Calu3 (cell line): ENCODE data around the gene F12. TPM values are rescaled to one million over a fixed set of nuclear protein-coding genes. Genes with fewer than 3 reads are reported as not detected.

Experiments used
- BruUV-seq: library from RNA; stranded (reverse); fragments of 400-500 nt; replicated peaks from 2 replicates; lab custom pipeline; 2021; lab: Mats Ljungman, UMichigan
- CTCF ChIA-PET: fragments of 300-600 bp; sonication (Branson Sonifier 250); formaldehyde crosslinking; loops from one replicate; lab custom pipeline; 2022; ENCODE audit warnings: antibody characterized with exemption; lab: Charles Lee
- DNase-seq: peaks from one replicate; pipeline ENCODE4 v3.0.0; 2022
- H3K27ac Mint-ChIP-seq: one replicate; pipeline ENCODE4 v1.8.0; 2022; ENCODE audit warnings: mixed read lengths; ENCODE audit not compliant: unreplicated experiment
- H3K27me3 Mint-ChIP-seq: one replicate; pipeline ENCODE4 v1.8.0; 2022; ENCODE audit warnings: mixed read lengths; ENCODE audit not compliant: unreplicated experiment
- H3K36me3 Mint-ChIP-seq: one replicate; pipeline ENCODE4 v1.8.0; 2022; ENCODE audit warnings: mild to moderate bottlenecking, moderate library complexity, mixed read lengths; ENCODE audit not compliant: insufficient read depth, unreplicated experiment
- H3K4me1 Mint-ChIP-seq: one replicate; pipeline ENCODE4 v1.8.0; 2022; ENCODE audit warnings: mild to moderate bottlenecking, low read depth, mixed read lengths; ENCODE audit not compliant: unreplicated experiment
- H3K4me3 Mint-ChIP-seq: one replicate; pipeline ENCODE4 v1.8.0; 2022; ENCODE audit warnings: mild to moderate bottlenecking, low read depth, moderate library complexity, mixed read lengths; ENCODE audit not compliant: unreplicated experiment
- H3K9me3 Mint-ChIP-seq: one replicate; pipeline ENCODE4 v1.8.0; 2022; ENCODE audit warnings: low read depth, mixed read lengths; ENCODE audit not compliant: unreplicated experiment
- CTCF ChIP-seq: fragments of 200-600 bp; IDR thresholded peaks from one replicate; pipeline ENCODE4 v1.8.0; 2022; ENCODE audit warnings: antibody characterized with exemption; ENCODE audit not compliant: unreplicated experiment
- intact Hi-C: fragments of 100-400 bp; cut with micrococcal nuclease; formaldehyde crosslinking; loops from one replicate; pipeline ENCODE4 v1.10.0; 2022; ENCODE audit not compliant: unreplicated experiment
- total RNA-seq: library from RNA; stranded (reverse); gene quantifications from 2 replicates; pipeline ENCODE4 v1.2.3, GENCODE V29; 2022

The F12 gene
- total RNA-seq, 1 experiment from 2014 or later = 14.3 TPM

DNA sequence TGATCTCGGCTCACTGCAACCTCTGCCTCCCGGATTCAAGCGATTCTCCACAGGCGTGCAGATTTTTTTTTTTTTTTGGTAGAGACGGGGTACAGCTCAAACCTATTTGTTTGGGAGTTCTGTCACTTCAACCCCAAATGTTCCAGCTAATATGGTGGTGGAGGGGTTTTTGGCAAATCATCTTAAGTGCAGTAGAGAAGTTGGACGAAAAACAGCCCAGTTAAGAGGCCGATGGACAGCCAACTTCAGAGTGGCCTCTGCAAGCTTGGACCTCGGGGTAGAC lies 36.5 kb upstream of the F12 start:
- H3K27me3 Mint-ChIP-seq = no peaks in the 10 kb centered on the region

DNA sequence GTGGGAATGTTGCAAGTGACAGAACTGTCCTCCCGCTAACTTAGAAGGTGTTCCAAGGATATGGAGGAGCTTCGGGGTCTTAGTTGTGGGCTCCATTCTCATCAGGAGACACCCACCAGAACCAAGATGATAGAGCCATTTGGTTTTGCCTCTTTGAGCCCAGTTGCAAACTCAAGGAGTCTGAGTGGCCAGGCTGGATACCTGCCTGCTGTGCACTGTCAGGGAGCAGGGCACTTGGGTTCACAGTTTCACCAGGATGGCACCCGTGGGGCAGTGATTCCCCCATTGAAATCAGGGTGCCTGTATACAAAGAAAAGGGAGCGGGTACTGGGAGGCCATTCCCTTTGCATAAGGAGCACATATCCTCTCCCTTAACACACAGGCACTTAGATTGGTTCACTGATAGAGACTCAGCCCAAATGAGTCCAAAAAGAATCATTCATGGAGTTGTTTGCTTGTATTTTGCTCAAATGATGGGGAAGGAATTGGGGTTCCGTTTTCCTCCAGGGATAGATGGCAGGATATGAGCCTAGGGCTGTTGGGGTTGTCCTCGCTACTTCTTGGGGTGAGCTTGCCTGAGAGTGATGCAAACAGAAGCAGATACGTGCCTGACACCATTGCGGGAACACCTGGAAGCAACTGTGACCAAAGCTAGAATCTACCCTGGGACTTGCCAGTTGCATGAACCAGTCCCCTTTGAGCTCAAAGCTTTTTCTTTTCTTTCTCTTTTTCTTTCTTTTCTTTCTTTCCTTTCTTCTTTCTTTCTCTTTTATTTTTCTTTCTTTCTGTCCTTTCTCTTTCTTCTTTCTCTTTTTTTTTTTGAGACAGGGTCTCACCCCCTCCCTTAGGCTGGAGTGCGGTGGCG lies 35.9 kb upstream of the F12 start:
- Mint-ChIP-seq H3K36me3 (peaks cover 78% of the 10 kb centered on the region), H3K4me1 (peaks cover 22% of the 10 kb centered on the region), H3K27me3 (no peaks in the 10 kb centered on the region), H3K9me3 (no peaks in the 10 kb centered on the region), H3K4me3 (peak overlapping the region; percentile 70), H3K27ac (peak overlapping the region; percentile 81)
- no peak for DNase-seq
- TF ChIP-seq CTCF = no peak
- BruUV-seq = TSS peak; percentile 40
- intact Hi-C loops = no loop called here
- CTCF ChIA-PET = interaction anchor here (0.9 to 6.8 kb wide), 5 partner anchors 10 to 135 kb away, joined by 3 to 57 read pairs (median 9); no protein-coding TSS in a partner anchor

More for the DNA sequence above, 36.5 kb upstream of the F12 start:
- intact Hi-C loops = no loop called here
- Mint-ChIP-seq H3K4me1 (peaks cover 22% of the 10 kb centered on the region), H3K27ac (peak overlapping the region; percentile 81), H3K9me3 (no peaks in the 10 kb centered on the region), H3K36me3 (peaks cover 81% of the 10 kb centered on the region), H3K4me3 (peak overlapping the region; percentile 70)
- TF ChIP-seq CTCF = no peak
- DNase-seq = no peak
- no TSS peak for BruUV-seq
- CTCF ChIA-PET = interaction anchor here (0.9 to 6.8 kb wide), 4 partner anchors 17 to 136 kb away, joined by 3 to 57 read pairs (median 8); no protein-coding TSS in a partner anchor

- Mint-ChIP-seq H3K9me3 (no peaks in the 10 kb centered on the region), H3K4me3 (peak overlapping the region; percentile 70), H3K4me1 (peaks cover 22% of the 10 kb centered on the region), H3K27ac (peak overlapping the region; percentile 81), H3K27me3 (no peaks in the 10 kb centered on the region), H3K36me3 (peaks cover 82% of the 10 kb centered on the region)
- intact Hi-C loops = no loop called here
- BruUV-seq = no TSS peak
- DNase-seq = no peak
- CTCF ChIA-PET = interaction anchor here (0.7 to 6.8 kb wide), 5 partner anchors 10 to 54 kb away, joined by 3 to 57 read pairs (median 5); no protein-coding TSS in a partner anchor
- TF ChIP-seq CTCF = no peak
These were observed 35.0 kb upstream of the F12 start for GRCh38 chr5:177444106-177445051.

- Mint-ChIP-seq H3K27ac (peak overlapping the region; percentile 81), H3K27me3 (no peaks in the 10 kb centered on the region), H3K4me1 (peaks cover 15% of the 10 kb centered on the region), H3K4me3 (peak overlapping the region; percentile 70), H3K9me3 (no peaks in the 10 kb centered on the region), H3K36me3 (peaks cover 86% of the 10 kb centered on the region)
- CTCF ChIA-PET = interaction anchor here (0.7 to 6.8 kb wide), 4 partner anchors 12 to 53 kb away, joined by 3 to 57 read pairs (median 7); no protein-coding TSS in a partner anchor
- no TSS peak for BruUV-seq
- no peak for DNase-seq
- TF ChIP-seq CTCF = no peak
- intact Hi-C loops = no loop called here
These were observed 34.0 kb upstream of the F12 start for GRCh38 chr5:177443144-177443983.
